Naive thymus-derived CD4-positive, alpha-beta T cell (primary cell): Measurements from ENCODE around the gene ACOXL. TPM values are rescaled to one million over a fixed set of nuclear protein-coding genes. Genes with fewer than 3 reads are reported as not detected.

Source experiments
- ATAC-seq: fragments of 150-1000 bp; cut with Tn5 transposase; 2 replicates; pipeline ENCODE4 v1.10.0; 2021; ENCODE audit warnings: mild to moderate bottlenecking, moderate library complexity
- CTCF ChIA-PET: fragments of 350-600 bp; sonication (Branson Sonifier 250); formaldehyde crosslinking; loops from one replicate; lab custom pipeline; 2021; ENCODE audit warnings: antibody characterized with exemption; lab: Charles Lee
- POLR2A ChIA-PET: fragments of 350-600 bp; sonication (Branson Sonifier 250); formaldehyde crosslinking; loops from one replicate; lab custom pipeline; 2021; ENCODE audit warnings: antibody characterized with exemption, inconsistent platforms; lab: Charles Lee
- DNase-seq, 9 donors: peaks; one replicate each; pipeline versions ENCODE4 v3.0.0 to v3.0.0-alpha.2; 2020 to 2022; ENCODE audit warnings: mixed read lengths in 1 of 9
- H3K27ac ChIP-seq: one replicate; pipeline ENCODE4 v1.7.0; 2013; ENCODE audit warnings: mild to moderate bottlenecking, low read depth, low read length, moderate library complexity
- H3K27me3 ChIP-seq, 2 donors: one replicate each; pipeline ENCODE4 v1.7.0; 2013; ENCODE audit warnings: low read length in 2 of 2, mild to moderate bottlenecking in 2 of 2, moderate library complexity in 2 of 2; ENCODE audit not compliant: control insufficient read depth in 2 of 2, insufficient read depth in 2 of 2
- H3K36me3 ChIP-seq, 3 experiments: 1 replicate in 2 of 3; 2 replicates in 1 of 3; pipeline ENCODE4 v1.7.0; 2013; ENCODE audit warnings: low read length in 3 of 3, mild to moderate bottlenecking in 3 of 3, moderate library complexity in 1 of 3; ENCODE audit not compliant: insufficient read depth in 3 of 3, control insufficient read depth in 2 of 3
- H3K4me1 ChIP-seq, 2 donors: one replicate each; pipeline ENCODE4 v1.7.0; 2013; ENCODE audit warnings: low read length in 2 of 2, mild to moderate bottlenecking in 2 of 2, moderate library complexity in 1 of 2; ENCODE audit not compliant: control insufficient read depth in 2 of 2, insufficient read depth in 2 of 2
- H3K4me3 ChIP-seq: 2 replicates; pipeline ENCODE4 v1.7.0; 2013; ENCODE audit warnings: mild to moderate bottlenecking, low read length
- H3K9me3 ChIP-seq, 3 experiments: 1 replicate in 2 of 3; 2 replicates in 1 of 3; pipeline ENCODE4 v1.7.0; 2013; ENCODE audit warnings: low read length in 3 of 3; ENCODE audit not compliant: control insufficient read depth in 2 of 3
- H3K27ac Mint-ChIP-seq, 9 donors: one replicate each; pipeline ENCODE4 v1.8.0; 2020 to 2022; ENCODE audit warnings: mixed read lengths in 9 of 9, mild to moderate bottlenecking in 8 of 9, moderate library complexity in 5 of 9, inconsistent platforms in 2 of 9
- H3K27me3 Mint-ChIP-seq, 5 donors: one replicate each; pipeline ENCODE4 v1.8.0; 2021 to 2022; ENCODE audit warnings: mixed read lengths in 5 of 5, mild to moderate bottlenecking in 1 of 5
- H3K36me3 Mint-ChIP-seq, 5 donors: one replicate each; pipeline ENCODE4 v1.8.0; 2020 to 2022; ENCODE audit warnings: mixed read lengths in 5 of 5, mild to moderate bottlenecking in 3 of 5, inconsistent platforms in 1 of 5
- H3K4me1 Mint-ChIP-seq, 7 donors: one replicate each; pipeline ENCODE4 v1.8.0; 2020 to 2022; ENCODE audit warnings: mixed read lengths in 7 of 7, mild to moderate bottlenecking in 3 of 7, inconsistent platforms in 1 of 7
- H3K4me3 Mint-ChIP-seq, 10 donors: one replicate each; pipeline ENCODE4 v1.8.0; 2020 to 2022; ENCODE audit warnings: mild to moderate bottlenecking in 10 of 10, mixed read lengths in 10 of 10, moderate library complexity in 6 of 10, inconsistent platforms in 2 of 10
- H3K9me3 Mint-ChIP-seq, 11 donors: one replicate each; pipeline ENCODE4 v1.8.0; 2020 to 2022; ENCODE audit warnings: mixed read lengths in 11 of 11, mild to moderate bottlenecking in 4 of 11, inconsistent platforms in 1 of 11, moderate library complexity in 1 of 11
- intact Hi-C, 2 donors: fragments of 100-400 bp; cut with micrococcal nuclease; formaldehyde crosslinking; loops; one replicate each; pipeline ENCODE4 v1.15.1; 2023
- polyA plus RNA-seq, 2 donors: library from polyadenylated mRNA; unstranded; fragments of 300-500 nt; fragmentation: Illumina TruSeq; gene quantifications; one replicate each; pipeline ENCODE4 v1.2.3, GENCODE V29; 2021
- total RNA-seq, 6 experiments: library from RNA in 5 of 6; stranded (reverse) in 5 of 6; gene quantifications; 1 replicate in 5 of 6; 2 replicates in 1 of 6; pipeline ENCODE4 v1.2.3 and lab custom pipeline; 2021 to 2026

ACOXL gene
- total and polyA plus RNA-seq, 7 experiments from 2014 or later: 0.29 TPM; not detected in 6

GRCh38 chr2:110910423-110910822, 178.1 kb downstream of the ACOXL start:
- Mint-ChIP-seq H3K4me1 (peaks cover 0 to 2% (median 0%) of the 10 kb centered on the region in 7 donors), H3K4me3 (no peak overlapping the region), H3K27ac (no peak overlapping the region), H3K9me3 (peaks cover 6 to 29% (median 13%) of the 10 kb centered on the region in 11 donors), H3K36me3 (peaks cover 0 to 3% (median 0%) of the 10 kb centered on the region in 5 donors), H3K27me3 (peaks cover 4 to 24% (median 8%) of the 10 kb centered on the region in 5 donors)
- intact Hi-C loops: no loop called here
- ATAC-seq (no peak), DNase-seq (no peak)
- H3K27ac ChIP-seq: no peak overlapping the region
- H3K36me3 ChIP-seq: no peaks in the 10 kb centered on the region
- no peaks in the 10 kb centered on the region for H3K9me3 ChIP-seq
- no peaks in the 10 kb centered on the region for H3K27me3 ChIP-seq
- no peak overlapping the region for H3K4me3 ChIP-seq
- ChIA-PET CTCF (no interaction called here), POLR2A (no interaction called here)
- no peaks in the 10 kb centered on the region for H3K4me1 ChIP-seq

DNA sequence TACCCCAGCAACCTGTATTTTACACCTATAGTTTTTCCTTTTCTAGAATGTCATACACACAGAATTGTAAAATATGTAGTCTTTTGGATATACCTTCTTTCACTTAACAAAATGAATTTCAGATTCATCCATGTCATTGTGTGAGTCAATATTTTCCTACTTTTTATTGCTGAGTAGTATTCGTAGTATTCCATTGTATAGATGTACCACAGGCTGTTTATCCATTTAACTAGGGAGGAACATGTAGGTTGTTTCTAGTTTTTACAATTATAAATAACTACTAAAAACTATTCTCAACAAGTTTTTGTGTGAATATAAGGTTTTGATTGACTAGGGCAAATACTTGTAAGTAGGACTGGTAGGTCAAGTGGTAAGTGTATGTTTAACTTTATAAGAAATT, 187.4 kb downstream of the ACOXL start:
- ATAC-seq (no peak), DNase-seq (no peak)
- Histone ChIP-seq H3K27me3 (no peaks in the 10 kb centered on the region), H3K4me3 (no peak overlapping the region), H3K27ac (no peak overlapping the region), H3K36me3 (no peaks in the 10 kb centered on the region), H3K4me1 (no peaks in the 10 kb centered on the region), H3K9me3 (no peaks in the 10 kb centered on the region)
- CTCF ChIA-PET: interaction anchor here (0.6 kb wide), 1 partner anchor 164 kb away, joined by 3 read pairs; no protein-coding TSS in a partner anchor
- intact Hi-C loops: no loop called here
- H3K9me3 Mint-ChIP-seq: peaks cover 0 to 18% (median 5%) of the 10 kb centered on the region in 11 donors
- peaks cover 0 to 3% (median 0%) of the 10 kb centered on the region in 5 donors for H3K36me3 Mint-ChIP-seq
- no peak overlapping the region for H3K27ac Mint-ChIP-seq
- peaks cover 0 to 59% (median 1%) of the 10 kb centered on the region in 5 donors for H3K27me3 Mint-ChIP-seq
- H3K4me1 Mint-ChIP-seq: no peaks in the 10 kb centered on the region
- no peak overlapping the region for H3K4me3 Mint-ChIP-seq
- POLR2A ChIA-PET: no interaction called here

- CTCF ChIA-PET: no interaction called here
- no peak for ATAC-seq
- Mint-ChIP-seq H3K27ac (no peak overlapping the region), H3K4me3 (no peak overlapping the region), H3K4me1 (no peaks in the 10 kb centered on the region), H3K27me3 (peaks cover 0 to 23% (median 0%) of the 10 kb centered on the region in 5 donors), H3K9me3 (peaks cover 2 to 24% (median 14%) of the 10 kb centered on the region in 11 donors), H3K36me3 (peaks cover 0 to 10% (median 4%) of the 10 kb centered on the region in 5 donors)
- no peaks in the 10 kb centered on the region for H3K4me1 ChIP-seq
- POLR2A ChIA-PET: no interaction called here
- intact Hi-C loops: no loop called here
- H3K4me3 ChIP-seq: no peak overlapping the region
- peaks cover 0 to 8% (median 0%) of the 10 kb centered on the region in 3 experiments for H3K9me3 ChIP-seq
- no peak for DNase-seq
- no peaks in the 10 kb centered on the region for H3K36me3 ChIP-seq
- no peak overlapping the region for H3K27ac ChIP-seq
- H3K27me3 ChIP-seq: no peaks in the 10 kb centered on the region
Observed at GRCh38 chr2:110925479-110925878, 193.1 kb downstream of the ACOXL start.

- intact Hi-C loops: no loop called here
- ChIA-PET POLR2A (no interaction called here), CTCF (no interaction called here)
- no peak for ATAC-seq
- Mint-ChIP-seq H3K27me3 (peaks cover 0 to 12% (median 0%) of the 10 kb centered on the region in 5 donors), H3K36me3 (peaks cover 0 to 12% (median 6%) of the 10 kb centered on the region in 5 donors), H3K27ac (no peak overlapping the region), H3K4me3 (no peak overlapping the region), H3K4me1 (no peaks in the 10 kb centered on the region), H3K9me3 (peaks cover 2 to 32% (median 18%) of the 10 kb centered on the region in 11 donors)
- DNase-seq: no peak
- H3K27me3 ChIP-seq: no peaks in the 10 kb centered on the region
- peaks cover 0 to 8% (median 0%) of the 10 kb centered on the region in 3 experiments for H3K9me3 ChIP-seq
- no peaks in the 10 kb centered on the region for H3K4me1 ChIP-seq
- H3K36me3 ChIP-seq: no peaks in the 10 kb centered on the region
- no peak overlapping the region for H3K27ac ChIP-seq
- H3K4me3 ChIP-seq: no peak overlapping the region
Observed at GRCh38 chr2:110927526-110927925, 195.2 kb downstream of the ACOXL start.

- H3K4me3 Mint-ChIP-seq: no peak overlapping the region
- H3K27ac Mint-ChIP-seq: no peak overlapping the region
- POLR2A ChIA-PET: no interaction called here
- peaks cover 0 to 8% (median 0%) of the 10 kb centered on the region in 3 experiments for H3K9me3 ChIP-seq
- CTCF ChIA-PET: no interaction called here
- DNase-seq (no peak), ATAC-seq (no peak)
- peaks cover 0 to 12% (median 6%) of the 10 kb centered on the region in 5 donors for H3K36me3 Mint-ChIP-seq
- H3K4me1 ChIP-seq: no peaks in the 10 kb centered on the region
- H3K36me3 ChIP-seq: no peaks in the 10 kb centered on the region
- H3K9me3 Mint-ChIP-seq: peaks cover 2 to 31% (median 18%) of the 10 kb centered on the region in 11 donors
- no peak overlapping the region for H3K4me3 ChIP-seq
- peaks cover 0 to 4% (median 0%) of the 10 kb centered on the region in 5 donors for H3K27me3 Mint-ChIP-seq
- no peak overlapping the region for H3K27ac ChIP-seq
- intact Hi-C loops: no loop called here
- no peaks in the 10 kb centered on the region for H3K4me1 Mint-ChIP-seq
- H3K27me3 ChIP-seq: no peaks in the 10 kb centered on the region
Observed at GRCh38 chr2:110929528-110929927, 197.2 kb downstream of the ACOXL start.

GRCh38 chr2:110931648-110932047, 199.3 kb downstream of the ACOXL start:
- no peak for ATAC-seq

DNA sequence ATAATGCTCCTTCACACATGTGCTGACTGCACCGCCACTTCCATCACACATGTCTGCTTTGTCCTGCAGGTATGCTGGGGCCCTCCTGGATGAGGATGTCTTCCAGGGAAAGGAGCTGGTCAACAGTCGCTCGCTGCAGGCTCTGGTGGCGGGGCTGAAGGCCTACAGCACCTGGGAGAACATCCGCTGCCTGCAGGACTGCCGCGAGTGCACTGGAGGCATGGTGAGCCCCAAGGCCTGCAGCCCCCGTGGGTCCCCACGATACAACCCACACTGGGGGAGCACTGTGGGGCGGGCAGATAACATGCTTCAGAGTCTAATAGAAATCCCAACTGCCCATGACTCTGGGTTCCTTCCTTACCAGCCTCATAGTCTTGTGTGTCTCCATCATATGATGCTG, 201.0 kb downstream of the ACOXL start:
- no peak overlapping the region for H3K27ac Mint-ChIP-seq
- Histone ChIP-seq H3K4me1 (no peaks in the 10 kb centered on the region), H3K27ac (no peak overlapping the region), H3K4me3 (no peak overlapping the region), H3K27me3 (no peaks in the 10 kb centered on the region), H3K9me3 (peaks cover 0 to 8% (median 0%) of the 10 kb centered on the region in 3 experiments), H3K36me3 (no peaks in the 10 kb centered on the region)
- CTCF ChIA-PET: no interaction called here
- intact Hi-C loops: no loop called here
- no peak overlapping the region for H3K4me3 Mint-ChIP-seq
- POLR2A ChIA-PET: no interaction called here
- peaks cover 0 to 23% (median 18%) of the 10 kb centered on the region in 11 donors for H3K9me3 Mint-ChIP-seq
- no peak for DNase-seq
- H3K36me3 Mint-ChIP-seq: peaks cover 0 to 9% (median 6%) of the 10 kb centered on the region in 5 donors
- H3K27me3 Mint-ChIP-seq: peaks cover 0 to 5% (median 3%) of the 10 kb centered on the region in 5 donors
- no peaks in the 10 kb centered on the region for H3K4me1 Mint-ChIP-seq
- no peak for ATAC-seq

More at GRCh38 chr2:110931648-110932047, 199.3 kb downstream of the ACOXL start:
- Mint-ChIP-seq H3K9me3 (peaks cover under 1 to 23% (median 18%) of the 10 kb centered on the region in 11 donors), H3K4me3 (no peak overlapping the region), H3K27me3 (peaks cover 0 to 4% (median 3%) of the 10 kb centered on the region in 5 donors), H3K27ac (no peak overlapping the region), H3K4me1 (no peaks in the 10 kb centered on the region), H3K36me3 (peaks cover 0 to 12% (median 6%) of the 10 kb centered on the region in 5 donors)
- Histone ChIP-seq H3K27me3 (no peaks in the 10 kb centered on the region), H3K27ac (no peak overlapping the region), H3K9me3 (peaks cover 0 to 8% (median 0%) of the 10 kb centered on the region in 3 experiments), H3K4me1 (no peaks in the 10 kb centered on the region), H3K36me3 (no peaks in the 10 kb centered on the region), H3K4me3 (no peak overlapping the region)
- ChIA-PET POLR2A (no interaction called here), CTCF (no interaction called here)
- no peak for DNase-seq
- intact Hi-C loops: no loop called here
